Body of pancreas (tissue), 4 donors: ENCODE data around the gene MMS22L. TPM values are rescaled to one million over a fixed set of nuclear protein-coding genes. Genes with fewer than 3 reads are reported as not detected.

Experiments
- ATAC-seq: fragments of 150-250 bp; one replicate; pipeline ENCODE4 v1.9.1; 2016
- DNase-seq, 4 donors: peaks; one replicate each; pipeline ENCODE4 v3.0.0-alpha.2; 2019
- H3K27ac ChIP-seq, 4 donors: fragments of 200-600 bp; sonication (generic); 1 replicate in 3 of 4; 2 replicates in 1 of 4; pipeline versions ENCODE4 v1.5.1 to v1.6.1; 2016 to 2019; ENCODE audit warnings: mild to moderate bottlenecking in 1 of 4, mixed read lengths in 1 of 4, moderate library complexity in 1 of 4
- H3K27me3 ChIP-seq, 2 donors: fragments of 200-600 bp; sonication (generic); one replicate each; pipeline ENCODE4 v1.6.0; 2016; ENCODE audit warnings: mild to moderate bottlenecking in 1 of 2
- H3K36me3 ChIP-seq, 2 donors: fragments of 200-600 bp; sonication (generic); replicated peaks in 1 of 2; 2 replicates each; pipeline ENCODE4 v1.5.1; 2016; ENCODE audit warnings: low read depth in 2 of 2; ENCODE audit not compliant: insufficient read depth in 1 of 2
- H3K4me1 ChIP-seq: fragments of 200-600 bp; sonication (generic); one replicate; pipeline ENCODE4 v1.6.0; 2016
- H3K4me3 ChIP-seq, 2 donors: fragments of 200-600 bp; sonication (generic); 1 replicate in 1 of 2; 2 replicates in 1 of 2; pipeline ENCODE4 v1.5.1; 2016 to 2019
- H3K9me3 ChIP-seq, 3 donors: fragments of 200-600 bp; sonication (generic); 1 replicate in 2 of 3; 2 replicates in 1 of 3; pipeline ENCODE4 v1.5.1; 2016
- POLR2A ChIP-seq, 3 donors: fragments of 450-650 bp; IDR thresholded peaks; one replicate each; pipeline ENCODE4 v1.6.1; 2016; ENCODE audit warnings: antibody characterized with exemption in 3 of 3, mild to moderate bottlenecking in 2 of 3
- WGBS, 2 donors: methylation state at CpG; one replicate each; pipeline ENCODE4 v1.1.5; 2017; 5-methylcytosine and 5-hydroxymethylcytosine counted together
- intact Hi-C: fragments of 100-400 bp; cut with DNase I; formaldehyde crosslinking; loops from one replicate; pipeline ENCODE4 v1.15.1; 2023
- total RNA-seq, 2 donors: library from RNA; depleted of rRNA; stranded (reverse); fragments of >200 nt; gene quantifications; one replicate each; pipeline ENCODE4 v1.1.0, GENCODE V29; 2016
- TF ChIP-seq, protein P1 (sequence below), 7 experiments: fragments of 450-650 bp in 4 of 7; fragments of 200-600 bp in 3 of 7; sonication (generic) in 3 of 7; IDR thresholded peaks; one replicate each; pipeline ENCODE4 v1.5.1; 2016 to 2019; ENCODE audit warnings: antibody characterized with exemption in 7 of 7

MMS22L gene
- total RNA-seq, 2 donors from 2014 or later, result 7.3 to 8.3 TPM

- intact Hi-C loops, result no loop called here
- 65 to 67% methylated on average over 5 of the region's 5 CpGs for WGBS, 2 donors
- ATAC-seq (no peak), DNase-seq (no peak)
- H3K4me3 ChIP-seq, result no peak overlapping the region
- no peaks in the 10 kb centered on the region for H3K27me3 ChIP-seq
- H3K36me3 ChIP-seq, result no peaks in the 10 kb centered on the region
- H3K9me3 ChIP-seq, result no peaks in the 10 kb centered on the region
- H3K4me1 ChIP-seq, result no peaks in the 10 kb centered on the region
- H3K27ac ChIP-seq, result no peak overlapping the region
- TF ChIP-seq, protein P1, sequence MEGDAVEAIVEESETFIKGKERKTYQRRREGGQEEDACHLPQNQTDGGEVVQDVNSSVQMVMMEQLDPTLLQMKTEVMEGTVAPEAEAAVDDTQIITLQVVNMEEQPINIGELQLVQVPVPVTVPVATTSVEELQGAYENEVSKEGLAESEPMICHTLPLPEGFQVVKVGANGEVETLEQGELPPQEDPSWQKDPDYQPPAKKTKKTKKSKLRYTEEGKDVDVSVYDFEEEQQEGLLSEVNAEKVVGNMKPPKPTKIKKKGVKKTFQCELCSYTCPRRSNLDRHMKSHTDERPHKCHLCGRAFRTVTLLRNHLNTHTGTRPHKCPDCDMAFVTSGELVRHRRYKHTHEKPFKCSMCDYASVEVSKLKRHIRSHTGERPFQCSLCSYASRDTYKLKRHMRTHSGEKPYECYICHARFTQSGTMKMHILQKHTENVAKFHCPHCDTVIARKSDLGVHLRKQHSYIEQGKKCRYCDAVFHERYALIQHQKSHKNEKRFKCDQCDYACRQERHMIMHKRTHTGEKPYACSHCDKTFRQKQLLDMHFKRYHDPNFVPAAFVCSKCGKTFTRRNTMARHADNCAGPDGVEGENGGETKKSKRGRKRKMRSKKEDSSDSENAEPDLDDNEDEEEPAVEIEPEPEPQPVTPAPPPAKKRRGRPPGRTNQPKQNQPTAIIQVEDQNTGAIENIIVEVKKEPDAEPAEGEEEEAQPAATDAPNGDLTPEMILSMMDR (IDR thresholded peaks at IDR 0.05), result no peak
- no peak for TF ChIP-seq POLR2A (IDR thresholded peaks at IDR 0.05)
These were observed 172.9 kb downstream of the MMS22L start for GRCh38 chr6:97110149-97110548.

DNA sequence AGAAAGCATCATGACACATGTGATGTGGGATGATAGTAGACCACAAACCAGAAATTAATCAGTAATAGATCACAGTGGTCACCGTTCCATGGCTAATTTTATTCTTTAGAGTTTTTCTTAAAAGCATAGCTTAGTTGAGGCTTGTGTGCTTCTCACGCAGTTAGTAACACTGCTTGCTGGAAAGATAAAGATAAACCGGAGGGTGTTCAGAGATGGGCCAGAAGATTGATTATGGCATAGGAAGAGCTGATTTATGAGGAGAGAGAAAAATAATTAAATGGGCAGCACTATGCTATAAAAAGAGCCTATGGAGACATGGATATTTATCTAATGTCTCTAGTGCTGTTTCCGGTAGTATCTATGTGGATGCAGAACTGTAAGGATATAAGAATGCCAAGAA lies 173.6 kb downstream of the MMS22L start:
- 77 to 79% methylated on average over 4 of the region's 4 CpGs for WGBS, 2 donors
- Histone ChIP-seq H3K4me1 (no peaks in the 10 kb centered on the region), H3K9me3 (no peaks in the 10 kb centered on the region), H3K4me3 (no peak overlapping the region), H3K27me3 (no peaks in the 10 kb centered on the region), H3K27ac (no peak overlapping the region), H3K36me3 (no peaks in the 10 kb centered on the region)
- TF ChIP-seq, protein P1 (IDR thresholded peaks at IDR 0.05), result no peak
- TF ChIP-seq POLR2A (IDR thresholded peaks at IDR 0.05), result no peak
- intact Hi-C loops, result no loop called here
- DNase-seq (no peak), ATAC-seq (no peak)

GRCh38 chr6:97102145-97102790 lies 180.7 kb downstream of the MMS22L start:
- Histone ChIP-seq H3K4me1 (no peaks in the 10 kb centered on the region), H3K9me3 (no peaks in the 10 kb centered on the region), H3K36me3 (no peaks in the 10 kb centered on the region), H3K27ac (no peak overlapping the region), H3K27me3 (no peaks in the 10 kb centered on the region), H3K4me3 (no peak overlapping the region)
- DNase-seq, result no peak
- intact Hi-C loops, result no loop called here
- ATAC-seq, result no peak
- TF ChIP-seq POLR2A (IDR thresholded peaks at IDR 0.05), result no peak
- TF ChIP-seq, protein P1 (IDR thresholded peaks at IDR 0.05), result no peak
- WGBS, 2 donors, result 79 to 89% methylated on average over 1 of the region's 1 CpG

GRCh38 chr6:97100696-97101095 lies 182.3 kb downstream of the MMS22L start:
- ATAC-seq, result no peak
- 74 to 84% methylated on average over 3 of the region's 3 CpGs for WGBS, 2 donors
- Histone ChIP-seq H3K36me3 (no peaks in the 10 kb centered on the region), H3K27me3 (no peaks in the 10 kb centered on the region), H3K4me3 (no peak overlapping the region), H3K27ac (no peak overlapping the region), H3K9me3 (no peaks in the 10 kb centered on the region), H3K4me1 (no peaks in the 10 kb centered on the region)
- TF ChIP-seq, protein P1 (IDR thresholded peaks at IDR 0.05), result no peak
- TF ChIP-seq POLR2A (IDR thresholded peaks at IDR 0.05), result no peak
- DNase-seq, result no peak
- intact Hi-C loops, result no loop called here
